Measurements from ENCODE around the gene KRTAP12-3. TPM values are rescaled to one million over a fixed set of nuclear protein-coding genes. Genes with fewer than 3 reads are reported as not detected.
"Not testable (repeated sequence)": the region's sequence is repeated elsewhere in the genome, so short reads cannot be mapped to it uniquely, and the experiment has no call there.

Gene KRTAP12-3, protein sequence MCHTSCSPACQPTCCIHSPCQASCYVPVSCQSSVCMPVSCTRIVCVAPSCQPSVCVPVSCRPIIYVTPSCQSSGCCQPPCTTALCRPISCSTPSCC
- not detected in 2 replicates for total RNA-seq (2012; rRNA removed)

DNA sequence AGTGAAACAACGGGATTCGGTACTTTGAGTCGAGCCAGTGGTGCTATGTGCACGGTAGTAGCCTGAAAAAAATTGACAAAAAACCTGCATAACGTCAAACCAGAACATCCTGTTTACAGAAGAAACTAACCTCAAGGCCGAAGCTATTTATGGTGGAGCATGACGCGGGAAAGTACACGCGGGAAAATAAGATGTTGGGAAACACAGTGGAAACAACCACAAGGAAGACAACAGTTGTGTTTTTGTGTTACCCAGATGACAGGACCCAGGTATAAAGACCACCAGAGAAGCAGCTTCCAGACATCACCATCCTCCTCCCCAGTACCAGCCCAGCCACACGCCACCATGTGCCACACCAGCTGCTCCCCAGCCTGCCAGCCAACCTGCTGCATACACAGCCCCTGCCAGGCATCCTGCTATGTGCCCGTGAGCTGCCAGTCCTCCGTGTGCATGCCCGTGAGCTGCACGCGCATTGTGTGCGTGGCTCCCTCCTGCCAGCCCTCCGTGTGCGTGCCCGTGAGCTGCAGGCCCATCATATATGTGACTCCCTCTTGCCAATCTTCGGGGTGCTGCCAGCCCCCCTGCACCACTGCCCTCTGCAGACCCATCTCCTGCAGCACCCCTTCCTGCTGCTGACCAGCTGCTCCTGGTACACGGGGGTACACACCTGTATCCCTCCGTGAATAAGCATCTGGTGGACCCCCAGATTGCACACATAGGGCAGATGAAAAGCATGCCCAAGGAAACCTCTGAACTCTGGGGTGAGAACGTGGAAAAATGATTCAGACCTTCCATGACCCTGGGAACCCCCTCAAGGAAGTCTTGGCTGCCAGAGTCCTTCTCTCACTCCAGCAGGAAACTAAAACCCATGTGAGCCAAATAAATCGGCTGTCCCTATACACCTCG lies at the start of gene KRTAP12-3:
KRTAP12-3 (plus strand) TSS at position 298 of the 906 bp plus-strand sequence; CDS start at position 346, 48 bp downstream.
- no peak within 1 kb of the TSS for H3K4me2 ChIP-seq (ENCODE audit: low read length)
- H3K4me1 ChIP-seq (ENCODE audit: control insufficient read depth, insufficient read depth, low read length): no peaks in the 10 kb centered on the region
- no peak within 1 kb of the TSS for H3K9ac ChIP-seq (ENCODE audit: low read depth, low read length)
- no peak within 1 kb of the TSS for H3K4me3 ChIP-seq (ENCODE audit: low read length)
- peaks cover 35% of the 10 kb centered on the region for H3K27me3 ChIP-seq (ENCODE audit: control insufficient read depth, insufficient read depth, low read length)
- no peaks in the 10 kb centered on the region for H3K9me3 ChIP-seq (replicated peaks; ENCODE audit: low read length)
- no peaks in the 10 kb centered on the region for H3K36me3 ChIP-seq (ENCODE audit: insufficient read depth, low read length)

DNA sequence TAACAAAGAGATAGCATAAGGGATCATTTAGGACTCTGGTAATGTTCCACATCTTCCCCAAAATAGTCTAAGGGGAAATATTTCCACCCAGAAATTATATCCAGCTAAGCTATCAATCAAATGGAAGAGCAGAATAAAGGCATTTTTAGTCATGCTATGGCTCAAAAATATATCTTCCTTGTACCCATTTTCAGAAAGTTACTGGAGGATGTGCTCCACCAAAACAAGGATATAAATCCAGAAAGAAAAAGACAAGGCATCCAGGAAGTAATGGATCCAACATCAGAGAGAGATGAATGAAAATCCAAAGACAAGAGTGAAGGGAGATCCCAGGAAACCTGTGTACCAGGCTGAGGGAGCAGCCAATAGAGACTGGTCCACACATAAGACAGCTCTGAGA lies 48.5 kb upstream of the KRTAP12-3 start:
- Histone ChIP-seq H3K9ac (ENCODE audit: low read depth, low read length) (no peak overlapping the region), H3K4me2 (ENCODE audit: low read length) (no peak overlapping the region), H3K4me1 (ENCODE audit: control insufficient read depth, insufficient read depth, low read length) (no peaks in the 10 kb centered on the region), H3K4me3 (ENCODE audit: low read length) (no peak overlapping the region), H3K36me3 (ENCODE audit: insufficient read depth, low read length) (no peaks in the 10 kb centered on the region), H3K9me3 (replicated peaks; ENCODE audit: low read length) (peaks cover 3% of the 10 kb centered on the region), H3K27me3 (ENCODE audit: control insufficient read depth, insufficient read depth, low read length) (peaks cover 24% of the 10 kb centered on the region)

DNA sequence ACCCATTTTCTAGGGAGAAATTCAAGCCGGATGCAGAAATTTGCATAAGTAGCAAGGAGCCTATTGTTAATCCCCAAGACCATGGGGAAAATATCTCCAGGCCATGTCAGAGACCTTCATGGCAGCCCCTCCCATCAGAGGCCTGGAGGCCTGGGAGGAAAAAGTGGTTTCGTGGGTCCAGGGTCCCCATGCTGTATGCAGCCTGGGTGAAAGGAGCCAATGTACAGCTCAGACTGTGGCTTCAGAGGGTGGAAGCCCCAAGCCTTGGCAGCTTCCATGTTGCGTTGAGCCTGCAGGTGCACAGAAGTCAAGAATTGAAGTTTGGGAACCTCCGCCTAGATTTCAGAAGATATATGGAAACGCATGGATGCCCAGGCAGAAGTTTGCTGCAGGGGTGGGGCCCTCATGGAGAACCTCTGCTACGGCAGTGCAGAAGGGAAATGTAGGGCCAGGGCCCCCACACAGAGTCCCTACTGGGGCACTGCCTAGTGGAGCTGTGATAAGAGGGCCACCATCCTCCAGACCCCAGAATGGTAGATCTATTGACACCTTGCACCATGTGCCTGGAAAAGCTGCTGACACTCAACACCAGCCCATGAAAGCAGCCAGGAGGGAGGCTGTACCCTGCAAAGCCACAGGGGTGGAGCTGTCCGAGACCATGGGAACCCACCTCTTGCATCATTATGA lies 47.4 kb upstream of the KRTAP12-3 start:
- H3K36me3 ChIP-seq (ENCODE audit: insufficient read depth, low read length); H3K9me3 ChIP-seq (replicated peaks; ENCODE audit: low read length); H3K4me2 ChIP-seq (ENCODE audit: low read length); H3K4me1 ChIP-seq (ENCODE audit: control insufficient read depth, insufficient read depth, low read length); H3K9ac ChIP-seq (ENCODE audit: low read depth, low read length); H3K4me3 ChIP-seq (ENCODE audit: low read length): not testable (repeated sequence)
- peaks cover 13% of the 10 kb centered on the region for H3K27me3 ChIP-seq (ENCODE audit: control insufficient read depth, insufficient read depth, low read length)

DNA sequence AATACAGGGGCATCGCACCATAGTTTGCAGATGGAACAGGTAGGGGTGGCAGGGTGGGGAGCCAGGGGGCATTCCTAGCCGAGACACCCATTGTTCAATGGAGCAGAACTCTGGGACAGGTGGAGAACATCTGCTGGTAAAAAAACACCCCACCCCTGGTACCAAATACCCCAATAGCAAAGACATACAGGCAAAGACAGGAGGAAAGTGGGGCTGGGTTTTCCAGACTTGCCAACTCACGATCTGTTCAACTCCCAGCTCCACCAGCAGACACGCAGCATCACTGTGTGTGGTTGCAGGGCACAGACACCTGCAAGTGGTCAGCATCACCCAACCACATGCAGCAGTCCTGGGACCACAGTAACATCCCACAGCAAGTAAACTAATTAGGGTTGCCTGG lies 46.2 kb upstream of the KRTAP12-3 start:
- no peak overlapping the region for H3K9ac ChIP-seq (ENCODE audit: low read depth, low read length)
- no peaks in the 10 kb centered on the region for H3K36me3 ChIP-seq (ENCODE audit: insufficient read depth, low read length)
- H3K9me3 ChIP-seq (replicated peaks; ENCODE audit: low read length): peaks cover 3% of the 10 kb centered on the region
- H3K4me2 ChIP-seq (ENCODE audit: low read length): no peak overlapping the region
- peaks cover 17% of the 10 kb centered on the region for H3K27me3 ChIP-seq (ENCODE audit: control insufficient read depth, insufficient read depth, low read length)
- H3K4me3 ChIP-seq (ENCODE audit: low read length): no peak overlapping the region
- H3K4me1 ChIP-seq (ENCODE audit: control insufficient read depth, insufficient read depth, low read length): no peaks in the 10 kb centered on the region

DNA sequence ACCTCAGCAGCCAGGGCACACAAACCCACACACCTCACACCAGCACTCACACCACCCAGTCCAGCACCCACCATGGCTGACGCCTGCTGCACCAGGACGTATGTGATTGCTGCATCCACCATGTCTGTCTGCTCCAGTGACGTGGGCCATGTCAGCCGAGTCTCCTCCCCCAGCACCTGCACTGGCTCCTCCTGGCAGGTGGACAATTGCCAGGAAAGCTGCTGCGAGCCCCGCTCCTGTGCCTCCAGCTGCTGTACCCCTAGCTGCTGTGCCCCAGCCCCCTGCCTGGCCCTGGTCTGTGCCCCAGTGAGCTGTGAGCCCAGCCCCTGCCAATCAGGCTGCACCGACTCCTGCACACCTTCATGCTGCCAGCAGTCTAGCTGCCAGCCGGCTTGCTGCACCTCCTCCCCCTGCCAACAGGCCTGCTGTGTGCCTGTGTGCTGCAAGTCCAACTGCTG lies 45.7 kb upstream of the KRTAP12-3 start, which contains the start of gene KRTAP10-8:
KRTAP10-8 (plus strand) TSS at position 51 of the 458 bp plus-strand sequence; CDS start at position 73, 22 bp downstream.
- no peaks in the 10 kb centered on the region for H3K36me3 ChIP-seq (ENCODE audit: insufficient read depth, low read length)
- H3K27me3 ChIP-seq (ENCODE audit: control insufficient read depth, insufficient read depth, low read length): peaks cover 22% of the 10 kb centered on the region
- no peak within 1 kb of the TSS for H3K4me3 ChIP-seq (ENCODE audit: low read length)
- H3K4me1 ChIP-seq (ENCODE audit: control insufficient read depth, insufficient read depth, low read length): no peaks in the 10 kb centered on the region
- H3K9me3 ChIP-seq (replicated peaks; ENCODE audit: low read length): peaks cover 3% of the 10 kb centered on the region
- H3K9ac ChIP-seq (ENCODE audit: low read depth, low read length): no peak within 1 kb of the TSS
- H3K4me2 ChIP-seq (ENCODE audit: low read length): no peak within 1 kb of the TSS

DNA sequence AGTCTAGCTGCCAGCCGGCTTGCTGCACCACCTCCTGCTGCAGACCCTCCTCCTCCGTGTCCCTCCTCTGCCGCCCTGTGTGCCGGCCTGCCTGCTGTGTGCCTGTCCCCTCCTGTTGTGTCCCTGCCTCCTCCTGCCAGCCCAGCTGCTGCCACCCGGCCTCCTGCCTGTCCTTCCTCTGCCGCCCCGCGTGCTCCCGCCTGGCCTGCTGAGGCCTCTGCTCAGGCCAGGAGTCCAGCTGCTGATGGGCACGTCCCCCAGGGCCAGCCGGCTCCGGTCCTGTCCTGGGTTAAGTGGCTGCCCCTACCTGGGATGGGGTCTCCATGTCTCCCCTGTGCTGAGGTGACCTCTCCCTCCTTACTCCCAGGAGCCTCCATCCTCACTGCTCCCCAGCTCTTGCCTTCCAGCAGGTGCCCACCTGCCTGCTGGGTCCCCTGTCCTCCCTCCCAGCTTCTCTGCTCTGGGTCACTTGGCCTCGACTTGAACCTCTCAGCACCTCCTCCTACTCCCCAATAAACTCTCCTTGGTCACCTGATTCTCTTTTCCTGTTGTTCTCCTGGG lies 45.0 kb upstream of the KRTAP12-3 start:
- Histone ChIP-seq H3K4me3 (ENCODE audit: low read length) (no peak overlapping the region), H3K9me3 (replicated peaks; ENCODE audit: low read length) (peaks cover 3% of the 10 kb centered on the region), H3K9ac (ENCODE audit: low read depth, low read length) (no peak overlapping the region), H3K4me2 (ENCODE audit: low read length) (no peak overlapping the region), H3K27me3 (ENCODE audit: control insufficient read depth, insufficient read depth, low read length) (peaks cover 28% of the 10 kb centered on the region), H3K36me3 (ENCODE audit: insufficient read depth, low read length) (no peaks in the 10 kb centered on the region), H3K4me1 (ENCODE audit: control insufficient read depth, insufficient read depth, low read length) (no peaks in the 10 kb centered on the region)

DNA sequence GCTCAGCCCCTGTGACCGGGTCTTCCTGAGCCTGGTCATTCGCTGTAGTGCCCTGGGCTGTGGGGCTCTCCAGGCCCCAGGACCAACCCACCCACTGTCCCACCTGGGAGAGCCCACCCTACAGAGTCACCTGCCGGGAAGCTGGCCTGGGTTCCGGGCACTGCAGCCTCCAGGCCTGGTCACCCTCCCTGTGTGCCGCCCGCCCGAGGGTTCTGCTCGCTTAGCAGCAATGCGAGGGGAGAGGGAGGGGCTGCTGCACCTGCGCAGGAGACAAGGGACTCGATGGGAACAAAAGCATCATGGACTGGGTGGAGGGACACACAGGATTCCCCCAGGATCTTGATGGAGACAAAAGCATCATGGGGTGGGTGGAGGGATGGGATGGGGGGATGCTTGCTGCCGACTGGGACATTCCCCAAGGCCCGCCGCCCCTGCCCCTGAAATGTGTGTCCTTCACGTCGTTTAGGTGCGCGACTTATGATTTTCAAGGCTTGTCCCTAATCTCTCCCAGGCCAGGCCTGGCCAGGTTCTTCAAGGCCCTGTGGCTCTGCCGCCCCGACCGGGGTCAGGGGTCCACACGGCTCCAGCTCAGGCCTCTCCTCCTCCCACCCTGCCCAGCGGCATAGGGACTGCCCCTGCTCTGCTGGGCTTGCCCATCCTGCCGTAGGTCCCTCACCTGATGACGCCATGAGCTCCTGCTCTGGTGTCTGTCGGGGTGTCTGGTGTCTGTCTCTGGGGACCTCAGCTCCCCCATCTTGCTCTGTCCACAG lies 44.2 kb upstream of the KRTAP12-3 start:
- peaks cover 3% of the 10 kb centered on the region for H3K9me3 ChIP-seq (replicated peaks; ENCODE audit: low read length)
- no peak overlapping the region for H3K4me3 ChIP-seq (ENCODE audit: low read length)
- H3K36me3 ChIP-seq (ENCODE audit: insufficient read depth, low read length): no peaks in the 10 kb centered on the region
- no peaks in the 10 kb centered on the region for H3K4me1 ChIP-seq (ENCODE audit: control insufficient read depth, insufficient read depth, low read length)
- no peak overlapping the region for H3K4me2 ChIP-seq (ENCODE audit: low read length)
- peaks cover 32% of the 10 kb centered on the region for H3K27me3 ChIP-seq (ENCODE audit: control insufficient read depth, insufficient read depth, low read length)
- H3K9ac ChIP-seq (ENCODE audit: low read depth, low read length): no peak overlapping the region

DNA sequence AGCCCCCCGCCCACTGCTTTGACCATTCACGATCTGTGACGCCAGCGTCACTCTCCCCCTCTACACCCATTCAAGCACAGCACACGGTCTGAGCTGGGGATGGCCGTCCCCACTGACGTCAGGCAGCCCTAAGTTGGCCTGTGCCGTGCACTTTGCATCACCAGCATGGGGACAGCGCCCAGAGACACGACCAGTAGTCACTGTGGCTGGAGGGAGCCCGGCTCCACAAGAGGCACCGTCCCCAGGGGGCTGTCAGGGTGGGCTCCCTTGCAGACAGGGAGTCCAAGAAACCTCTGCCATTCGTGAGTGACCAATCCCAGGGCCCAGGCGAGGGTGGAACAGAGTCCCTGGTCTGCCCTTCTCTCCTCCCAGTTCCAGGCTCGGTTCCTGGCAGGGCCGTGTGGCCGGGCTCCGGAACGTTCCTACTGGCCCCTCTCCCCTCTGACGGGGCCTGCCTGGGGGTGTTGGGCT lies 43.5 kb upstream of the KRTAP12-3 start:
- Histone ChIP-seq H3K4me1 (ENCODE audit: control insufficient read depth, insufficient read depth, low read length) (no peaks in the 10 kb centered on the region), H3K9me3 (replicated peaks; ENCODE audit: low read length) (peaks cover 3% of the 10 kb centered on the region), H3K4me3 (ENCODE audit: low read length) (no peak overlapping the region), H3K4me2 (ENCODE audit: low read length) (no peak overlapping the region), H3K27me3 (ENCODE audit: control insufficient read depth, insufficient read depth, low read length) (peaks cover 29% of the 10 kb centered on the region), H3K36me3 (ENCODE audit: insufficient read depth, low read length) (no peaks in the 10 kb centered on the region), H3K9ac (ENCODE audit: low read depth, low read length) (no peak overlapping the region)

DNA sequence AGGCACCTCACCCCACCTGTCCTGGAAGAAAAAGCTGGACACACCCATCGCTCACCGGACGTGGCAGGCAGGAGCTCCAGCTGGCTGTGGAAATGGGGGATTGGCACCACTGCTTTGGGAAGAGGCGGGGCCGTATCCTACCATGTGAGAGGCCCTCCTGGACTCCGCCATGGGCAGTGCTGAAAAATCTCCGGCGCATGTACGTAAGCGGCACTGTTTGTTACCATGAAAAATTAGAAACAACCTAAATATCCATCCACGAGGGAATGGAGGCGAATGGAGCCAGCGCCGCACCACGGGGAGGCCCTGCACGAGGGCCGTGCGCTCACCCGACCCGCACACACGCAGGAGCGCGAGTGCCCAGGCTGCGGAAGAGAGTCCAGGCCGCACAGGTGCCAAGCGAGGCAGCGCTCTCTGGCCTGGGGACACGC lies 42.8 kb upstream of the KRTAP12-3 start:
- H3K27me3 ChIP-seq (ENCODE audit: control insufficient read depth, insufficient read depth, low read length): peaks cover 29% of the 10 kb centered on the region

DNA sequence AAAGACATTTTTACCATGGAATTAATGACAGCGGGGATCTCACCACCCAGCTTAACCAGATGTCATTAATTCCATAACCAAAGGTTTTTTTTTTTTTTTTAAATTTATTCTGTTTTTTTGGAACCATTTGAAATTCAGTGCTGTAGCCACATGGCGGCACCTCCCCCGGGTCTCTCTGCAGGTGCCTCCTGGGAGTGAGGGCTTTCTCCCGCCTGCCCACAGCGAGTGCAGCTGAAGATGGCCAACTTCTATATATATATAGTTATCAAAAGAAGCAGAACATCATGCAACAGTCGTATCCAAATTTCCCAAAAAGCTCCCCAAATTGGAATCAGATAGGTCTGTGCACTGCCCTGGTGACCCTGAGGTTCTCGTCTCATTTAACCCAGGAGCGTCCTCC lies 42.3 kb upstream of the KRTAP12-3 start:
- Histone ChIP-seq H3K9ac (ENCODE audit: low read depth, low read length) (no peak overlapping the region), H3K36me3 (ENCODE audit: insufficient read depth, low read length) (no peaks in the 10 kb centered on the region), H3K4me1 (ENCODE audit: control insufficient read depth, insufficient read depth, low read length) (no peaks in the 10 kb centered on the region), H3K4me3 (ENCODE audit: low read length) (no peak overlapping the region), H3K9me3 (replicated peaks; ENCODE audit: low read length) (peaks cover 3% of the 10 kb centered on the region), H3K4me2 (ENCODE audit: low read length) (no peak overlapping the region), H3K27me3 (ENCODE audit: control insufficient read depth, insufficient read depth, low read length) (peaks cover 29% of the 10 kb centered on the region)

More for the DNA sequence above, 42.8 kb upstream of the KRTAP12-3 start:
- Histone ChIP-seq H3K9ac (ENCODE audit: low read depth, low read length) (no peak overlapping the region), H3K9me3 (replicated peaks; ENCODE audit: low read length) (peaks cover 3% of the 10 kb centered on the region), H3K36me3 (ENCODE audit: insufficient read depth, low read length) (no peaks in the 10 kb centered on the region), H3K4me2 (ENCODE audit: low read length) (no peak overlapping the region), H3K4me3 (ENCODE audit: low read length) (no peak overlapping the region), H3K4me1 (ENCODE audit: control insufficient read depth, insufficient read depth, low read length) (no peaks in the 10 kb centered on the region)
